RWPE1 (cell line): Measurements from ENCODE around the gene KCNIP1.
A peak's percentile ranks its signal among the peaks of the same experiment; 100 is the strongest.

Source experiments
- CTCF ChIA-PET: fragments of 350-600 bp; sonication (Branson Sonifier 250); formaldehyde crosslinking; extraction: SDS; loops from one replicate; lab custom pipeline; 2021; lab: Yijun Ruan, JAX
- POLR2A ChIA-PET: fragments of 400-600 bp; formaldehyde crosslinking; extraction: SDS; loops from one replicate; lab custom pipeline; 2020; ENCODE audit warnings: antibody characterized with exemption; ENCODE audit not compliant: low non-redundant PET; lab: Yijun Ruan, JAX
- DNase-seq: peaks from one replicate; pipeline ENCODE4 v3.0.0; 2012; ENCODE audit warnings: low spot score
- H3K27ac ChIP-seq: fragments of 450-650 bp; 2 replicates; pipeline ENCODE4 v1.5.1; 2017
- CTCF ChIP-seq: fragments of 450-650 bp; conservative IDR thresholded peaks from 2 replicates; pipeline ENCODE4 v1.5.1; 2017; ENCODE audit warnings: low read depth, mild to moderate bottlenecking

The KCNIP1 gene

GRCh38 chr5:170485616-170485911 lies 18.3 kb upstream of the KCNIP1 start:
- ChIA-PET POLR2A (no interaction called here), CTCF (no interaction called here)
- no peak for DNase-seq
- peak overlapping the region; percentile 48 for H3K27ac ChIP-seq
- no peak for TF ChIP-seq CTCF

GRCh38 chr5:170486371-170486770 lies 17.4 kb upstream of the KCNIP1 start:
- no peak for TF ChIP-seq CTCF
- ChIA-PET POLR2A (no interaction called here), CTCF (no interaction called here)
- no peak for DNase-seq
- peak overlapping the region; percentile 58 for H3K27ac ChIP-seq

DNA sequence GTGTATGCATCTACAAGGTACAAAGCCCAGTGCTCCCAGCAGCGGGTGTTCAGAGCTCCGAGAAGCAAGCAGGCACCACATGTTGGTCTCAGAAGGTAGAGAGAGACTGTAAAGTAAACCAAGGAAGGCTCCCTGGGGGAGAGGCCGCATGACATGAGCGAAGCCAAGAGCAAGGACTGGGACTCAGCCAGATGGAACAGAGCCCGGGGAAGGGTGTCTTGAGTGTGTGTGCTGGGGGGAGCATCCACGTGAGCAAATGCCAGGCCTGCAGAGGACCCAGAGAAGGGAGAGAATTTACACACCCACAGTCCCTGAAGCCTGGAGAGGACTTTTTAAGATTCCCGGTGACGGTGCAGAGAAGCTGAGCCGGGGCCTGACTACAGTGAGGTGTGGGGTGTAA lies 15.2 kb upstream of the KCNIP1 start:
- no peak for DNase-seq
- ChIA-PET POLR2A (no interaction called here), CTCF (no interaction called here)
- TF ChIP-seq CTCF = no peak
- no peak overlapping the region for H3K27ac ChIP-seq

DNA sequence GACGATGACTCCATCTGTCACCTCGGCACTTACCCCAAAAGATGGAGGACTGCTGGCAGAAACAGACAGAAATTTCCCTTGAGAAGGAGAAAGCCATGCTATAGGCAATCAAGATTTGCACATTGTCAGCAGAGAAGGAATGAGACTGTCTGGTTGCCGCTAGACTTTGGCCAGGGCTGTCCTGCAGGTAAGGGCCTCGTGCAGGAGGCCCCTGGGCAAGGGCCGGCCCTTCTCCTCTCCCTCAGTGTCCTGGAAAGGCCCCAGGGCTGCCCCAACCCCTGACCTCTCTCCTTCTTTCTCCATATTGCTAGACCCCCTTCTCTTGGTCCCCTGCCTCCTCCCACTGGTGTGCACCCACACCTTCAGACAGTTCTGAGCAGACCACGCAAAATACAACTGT lies 14.6 kb upstream of the KCNIP1 start:
- no peak for TF ChIP-seq CTCF
- ChIA-PET CTCF (no interaction called here), POLR2A (no interaction called here)
- no peak overlapping the region for H3K27ac ChIP-seq
- DNase-seq = no peak

DNA sequence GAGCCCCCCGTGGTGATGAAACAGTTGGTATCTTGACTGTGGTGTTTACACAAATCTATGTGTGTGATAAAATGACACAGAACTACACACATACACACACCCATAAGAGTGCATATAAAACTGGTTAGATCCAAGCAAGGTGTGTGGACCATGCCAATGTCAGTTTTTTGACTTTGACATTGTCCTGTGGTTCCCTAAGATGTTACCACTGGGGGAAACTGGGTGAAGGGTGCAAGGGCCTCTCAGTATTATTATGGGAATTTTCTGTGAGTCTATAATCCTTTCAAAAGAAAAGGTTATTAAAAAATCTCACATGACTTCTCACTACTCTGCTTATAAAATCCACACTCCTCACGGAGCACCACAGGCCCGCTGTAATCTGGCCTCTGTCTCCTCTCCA lies 13.4 kb upstream of the KCNIP1 start:
- H3K27ac ChIP-seq = no peak overlapping the region
- TF ChIP-seq CTCF = no peak
- DNase-seq = no peak
- ChIA-PET POLR2A (no interaction called here), CTCF (no interaction called here)

DNA sequence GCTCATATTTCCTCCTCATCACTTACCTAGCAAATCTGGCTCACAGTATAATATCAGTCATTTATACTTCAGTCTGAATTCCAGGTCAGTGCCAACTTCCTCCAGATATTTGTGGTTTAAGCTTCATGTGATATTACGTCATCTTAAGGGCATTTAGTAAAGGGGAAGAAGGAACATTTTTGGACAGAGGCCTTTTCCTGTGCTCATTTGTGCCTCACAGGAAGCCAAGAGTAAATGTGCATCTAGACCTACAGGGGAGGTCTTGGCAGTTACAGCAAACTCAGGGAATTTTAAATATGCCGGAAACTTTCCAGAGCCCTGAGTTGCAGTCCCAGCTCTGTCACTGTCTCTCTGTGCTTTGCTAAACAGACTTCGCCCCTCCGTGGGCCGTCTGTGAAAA lies 12.3 kb upstream of the KCNIP1 start:
- ChIA-PET CTCF (no interaction called here), POLR2A (no interaction called here)
- DNase-seq = peak; percentile 69
- TF ChIP-seq CTCF = no peak
- peak overlapping the region; percentile 69; the same call in 1 of the 2 replicates for H3K27ac ChIP-seq
